Neuron (in vitro differentiated cells): Measurements from ENCODE around the gene CRHBP.
"Not testable (repeated sequence)": the region's sequence is repeated elsewhere in the genome, so short reads cannot be mapped to it uniquely, and the experiment has no call there.

ENCODE experiments used
- H2AFZ ChIP-seq: one replicate; pipeline ENCODE4 v1.6.1; 2013; ENCODE audit warnings: low read depth, mild to moderate bottlenecking, inconsistent platforms, low read length, moderate library complexity
- H3K27me3 ChIP-seq: one replicate; pipeline ENCODE4 v1.6.1; 2013; ENCODE audit warnings: low read length; ENCODE audit not compliant: insufficient read depth
- H3K36me3 ChIP-seq: one replicate; pipeline ENCODE4 v1.6.1; 2013; ENCODE audit warnings: low read length; ENCODE audit not compliant: insufficient read depth
- H3K4me1 ChIP-seq: one replicate; pipeline ENCODE4 v1.6.1; 2013; ENCODE audit warnings: low read length; ENCODE audit not compliant: insufficient read depth
- H3K4me3 ChIP-seq: 2 replicates; pipeline ENCODE4 v1.5.1; 2013; ENCODE audit warnings: mild to moderate bottlenecking, low read length, moderate library complexity
- H3K9me3 ChIP-seq: one replicate; pipeline ENCODE4 v1.6.1; 2013; ENCODE audit warnings: low read length

The CRHBP gene, protein sequence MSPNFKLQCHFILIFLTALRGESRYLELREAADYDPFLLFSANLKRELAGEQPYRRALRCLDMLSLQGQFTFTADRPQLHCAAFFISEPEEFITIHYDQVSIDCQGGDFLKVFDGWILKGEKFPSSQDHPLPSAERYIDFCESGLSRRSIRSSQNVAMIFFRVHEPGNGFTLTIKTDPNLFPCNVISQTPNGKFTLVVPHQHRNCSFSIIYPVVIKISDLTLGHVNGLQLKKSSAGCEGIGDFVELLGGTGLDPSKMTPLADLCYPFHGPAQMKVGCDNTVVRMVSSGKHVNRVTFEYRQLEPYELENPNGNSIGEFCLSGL

DNA sequence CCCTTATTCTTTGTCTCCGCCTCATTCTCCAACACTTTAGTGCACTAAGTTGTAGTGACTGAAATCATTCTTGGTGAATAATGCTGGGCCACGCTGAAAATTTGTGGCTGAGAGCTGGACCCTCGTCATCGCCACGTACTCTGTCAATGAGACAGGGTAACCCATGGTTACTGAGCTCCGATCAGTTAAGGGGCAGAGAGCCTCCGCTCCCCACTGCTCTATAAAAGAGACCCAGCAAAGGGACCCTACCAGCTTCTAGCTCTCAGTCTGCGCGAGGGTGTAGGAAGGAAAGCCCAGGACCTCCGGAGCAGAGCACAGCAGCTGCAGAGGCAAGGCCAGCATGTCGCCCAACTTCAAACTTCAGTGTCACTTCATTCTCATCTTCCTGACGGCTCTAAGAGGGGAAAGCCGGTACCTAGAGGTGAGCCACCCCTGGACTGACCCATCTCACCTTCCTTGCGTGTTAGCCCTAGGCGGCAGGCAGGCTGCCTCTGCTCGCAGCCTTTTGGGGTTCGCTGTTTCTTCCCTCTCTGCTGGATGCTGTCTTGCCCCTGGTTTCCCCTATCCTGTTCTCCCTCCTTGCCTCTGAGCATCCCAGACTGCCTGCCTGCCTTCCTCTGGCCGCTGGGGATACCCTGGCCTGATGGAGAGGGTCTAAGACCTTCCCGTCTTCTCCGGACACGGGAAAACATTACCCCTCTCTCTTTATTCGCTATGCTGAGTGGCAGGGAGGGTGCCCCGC, at the start of gene CRHBP:
Gene CRHBP (plus strand): TSS at position 251 of the 742 bp plus-strand sequence. CDS start 90 bp downstream, at position 341.
- Histone ChIP-seq H2AFZ (peak within 1 kb of the TSS; percentile 75), H3K4me3 (peak within 1 kb of the TSS; percentile 32), H3K9me3 (no peaks in the 10 kb centered on the region), H3K4me1 (peaks cover 5% of the 10 kb centered on the region), H3K27me3 (peaks cover 54% of the 10 kb centered on the region), H3K36me3 (no peaks in the 10 kb centered on the region)

DNA sequence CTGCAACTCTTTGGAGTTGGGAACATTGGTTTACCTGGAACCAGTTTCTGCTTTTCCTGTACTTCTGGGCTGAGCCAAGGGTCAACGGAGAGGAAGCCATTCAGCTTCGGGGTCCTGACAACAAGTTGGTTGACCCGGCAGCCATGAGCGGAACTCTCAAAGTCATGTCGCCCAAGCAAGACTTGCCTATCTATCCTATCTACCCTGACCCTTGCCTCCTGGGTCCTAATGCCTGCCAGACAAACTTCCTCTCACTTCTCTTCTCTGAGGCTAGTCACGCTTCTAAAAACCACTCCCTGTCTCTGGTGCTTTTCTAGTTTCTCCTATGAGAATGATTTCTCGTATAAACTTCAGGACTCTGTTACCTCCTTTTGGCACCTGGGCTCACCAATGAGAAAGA, 44.7 kb upstream of the CRHBP start:
- no peak overlapping the region for H2AFZ ChIP-seq
- H3K36me3 ChIP-seq: no peaks in the 10 kb centered on the region
- no peaks in the 10 kb centered on the region for H3K27me3 ChIP-seq
- no peak overlapping the region for H3K4me3 ChIP-seq
- no peaks in the 10 kb centered on the region for H3K4me1 ChIP-seq
- H3K9me3 ChIP-seq: no peaks in the 10 kb centered on the region

DNA sequence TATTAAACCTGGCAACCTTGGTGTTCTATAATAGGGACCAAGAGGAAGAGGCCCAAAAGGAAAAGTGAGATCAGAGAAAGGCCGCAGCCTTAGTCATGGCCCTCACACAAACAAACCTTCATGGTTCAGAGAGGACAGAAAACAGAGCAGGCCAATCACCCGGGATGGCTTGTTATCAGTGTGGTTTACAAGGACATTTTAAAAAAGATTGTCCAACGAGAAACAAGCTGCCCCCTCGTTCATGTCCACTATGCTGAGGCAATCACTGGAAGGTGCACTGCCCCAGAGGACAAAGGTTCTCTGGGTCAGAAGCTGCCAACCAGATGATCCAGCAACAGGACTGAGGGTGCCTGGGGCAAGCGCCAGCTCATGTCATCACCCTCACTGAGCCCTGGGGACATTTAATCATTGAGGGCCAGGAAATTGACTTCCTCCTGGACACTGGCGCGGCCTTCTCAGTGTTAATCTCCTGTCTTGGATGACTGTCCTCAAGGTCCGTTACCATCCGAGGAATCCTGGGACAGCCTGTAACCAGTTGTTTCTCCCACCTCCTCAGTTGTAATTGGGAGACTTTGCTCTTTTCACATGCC, 42.4 kb upstream of the CRHBP start:
- H2AFZ ChIP-seq, H3K36me3 ChIP-seq, H3K9me3 ChIP-seq, H3K27me3 ChIP-seq, H3K4me3 ChIP-seq, H3K4me1 ChIP-seq: not testable (repeated sequence)

DNA sequence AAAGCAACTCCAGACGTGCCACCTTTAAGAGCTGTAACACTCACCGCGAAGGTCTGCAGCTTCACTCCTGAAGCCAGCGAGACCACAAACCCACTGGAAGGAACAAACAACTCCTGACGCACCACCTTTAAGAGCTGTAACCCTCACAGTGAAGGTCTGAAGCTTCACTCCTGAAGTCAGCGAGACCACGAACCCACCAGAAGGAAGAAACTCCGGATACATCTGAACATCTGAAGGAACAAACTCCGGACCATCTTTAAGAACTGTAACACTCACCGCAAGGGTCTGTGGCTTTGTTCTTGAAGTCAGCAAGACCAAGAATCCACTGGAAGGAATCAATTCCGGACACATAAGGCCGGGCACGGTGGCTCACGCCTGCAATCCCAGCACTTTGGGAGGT, 38.2 kb upstream of the CRHBP start:
- not testable (repeated sequence) for H2AFZ ChIP-seq, H3K4me3 ChIP-seq, H3K27me3 ChIP-seq, H3K36me3 ChIP-seq, H3K9me3 ChIP-seq, H3K4me1 ChIP-seq

DNA sequence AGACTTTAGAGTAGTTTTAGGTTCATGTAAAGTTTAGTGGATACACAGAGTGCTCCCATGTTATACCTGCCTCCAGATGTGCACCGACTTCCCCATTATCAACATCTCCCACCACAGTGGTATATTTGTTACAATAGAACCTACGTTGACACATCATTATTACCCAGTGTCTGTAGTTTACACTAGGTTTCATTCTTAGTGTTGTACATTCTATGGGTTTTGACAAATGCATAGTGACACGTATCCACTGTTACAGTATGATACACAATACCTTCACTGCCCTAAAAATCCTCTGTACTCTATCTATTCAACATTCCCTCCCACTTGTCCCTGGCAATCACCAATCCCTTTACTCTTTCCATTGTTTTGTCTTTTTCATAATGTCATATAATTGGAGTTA, 34.3 kb upstream of the CRHBP start:
- no peaks in the 10 kb centered on the region for H3K36me3 ChIP-seq
- no peak overlapping the region for H3K4me3 ChIP-seq
- H3K4me1 ChIP-seq: no peaks in the 10 kb centered on the region
- no peak overlapping the region for H2AFZ ChIP-seq
- H3K27me3 ChIP-seq: peaks cover 2% of the 10 kb centered on the region
- H3K9me3 ChIP-seq: no peaks in the 10 kb centered on the region

DNA sequence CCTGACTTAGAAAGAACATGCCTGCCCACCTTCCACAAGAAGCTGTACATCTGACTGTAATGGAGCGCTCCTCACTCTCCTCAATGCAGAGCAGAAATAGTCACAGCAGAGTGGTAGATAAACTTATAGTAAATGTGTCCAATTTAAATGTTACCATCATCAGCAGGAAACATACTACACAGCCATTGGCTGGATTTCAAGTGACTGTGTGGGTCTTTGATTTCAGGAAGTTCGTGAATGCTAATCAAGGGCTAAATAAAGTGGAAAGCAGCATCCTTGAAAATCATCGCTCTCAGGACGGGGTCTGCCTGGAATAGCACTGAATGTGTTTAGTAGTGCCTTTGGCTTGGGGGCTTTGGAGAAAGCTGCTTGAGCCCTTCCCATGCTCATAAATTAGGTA, 32.4 kb upstream of the CRHBP start:
- H3K4me3 ChIP-seq: no peak overlapping the region
- no peaks in the 10 kb centered on the region for H3K9me3 ChIP-seq
- H3K36me3 ChIP-seq: no peaks in the 10 kb centered on the region

DNA sequence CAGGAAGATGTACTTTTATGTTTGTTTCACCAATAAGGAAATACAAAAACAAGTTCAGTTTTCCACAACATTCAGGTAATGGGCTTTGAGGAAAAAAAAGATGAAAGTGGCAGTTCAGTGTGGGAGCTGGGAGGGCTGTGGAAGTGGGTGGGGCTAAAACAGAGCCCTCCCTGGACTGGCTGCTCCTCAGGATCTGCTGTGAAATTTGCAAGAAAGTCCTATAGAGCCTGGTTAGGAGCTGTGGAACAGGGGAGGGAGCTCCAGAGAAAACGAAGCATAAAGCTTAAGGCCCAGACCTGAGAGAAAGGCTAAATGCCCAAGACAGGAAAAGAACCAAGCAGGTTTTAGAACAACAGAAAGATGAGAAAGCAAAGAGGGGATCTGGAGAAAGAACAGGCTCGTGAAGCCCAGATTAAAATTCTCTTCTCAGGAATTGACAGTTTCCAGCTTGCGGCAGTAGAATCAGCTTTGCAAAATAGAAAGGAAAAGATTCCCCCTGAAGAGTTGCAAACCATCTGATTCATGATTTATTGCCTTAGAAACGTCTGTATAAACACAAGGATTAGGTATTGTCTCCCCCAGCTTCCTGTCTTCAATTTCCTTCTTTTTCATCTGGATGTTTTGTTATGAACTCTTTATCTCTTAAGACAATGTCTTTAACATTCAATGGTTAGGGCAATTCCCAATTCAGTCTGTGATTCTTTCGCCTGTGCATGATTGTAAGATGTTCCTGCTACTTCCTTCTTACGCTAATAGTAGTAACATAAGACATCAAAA, 26.3 kb upstream of the CRHBP start:
- Histone ChIP-seq H3K9me3 (no peaks in the 10 kb centered on the region), H3K4me3 (no peak overlapping the region), H3K27me3 (no peaks in the 10 kb centered on the region), H2AFZ (no peak overlapping the region), H3K36me3 (no peaks in the 10 kb centered on the region), H3K4me1 (no peaks in the 10 kb centered on the region)

More for the DNA sequence above, 32.4 kb upstream of the CRHBP start:
- H3K27me3 ChIP-seq: peaks cover 2% of the 10 kb centered on the region
- no peak overlapping the region for H2AFZ ChIP-seq
- no peaks in the 10 kb centered on the region for H3K4me1 ChIP-seq

DNA sequence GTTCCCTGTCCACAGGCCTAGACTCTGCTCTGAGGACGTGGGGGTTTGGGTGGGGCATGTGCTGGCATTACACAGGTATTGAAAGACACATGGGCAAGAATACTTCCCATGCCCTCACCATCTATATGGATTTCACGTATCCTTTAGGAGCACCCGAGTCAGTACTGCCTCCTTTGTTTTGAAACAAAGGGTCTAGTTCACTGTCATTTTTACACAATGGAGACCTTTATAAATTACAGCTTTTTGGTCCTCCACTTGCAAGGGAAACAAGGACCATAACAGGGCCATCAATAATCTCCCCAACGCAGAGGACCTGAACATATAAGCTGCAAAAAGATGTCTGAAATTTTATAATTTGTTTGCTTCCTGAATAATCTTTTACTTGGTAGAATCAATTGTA, 24.9 kb upstream of the CRHBP start:
- H3K36me3 ChIP-seq: no peaks in the 10 kb centered on the region

DNA sequence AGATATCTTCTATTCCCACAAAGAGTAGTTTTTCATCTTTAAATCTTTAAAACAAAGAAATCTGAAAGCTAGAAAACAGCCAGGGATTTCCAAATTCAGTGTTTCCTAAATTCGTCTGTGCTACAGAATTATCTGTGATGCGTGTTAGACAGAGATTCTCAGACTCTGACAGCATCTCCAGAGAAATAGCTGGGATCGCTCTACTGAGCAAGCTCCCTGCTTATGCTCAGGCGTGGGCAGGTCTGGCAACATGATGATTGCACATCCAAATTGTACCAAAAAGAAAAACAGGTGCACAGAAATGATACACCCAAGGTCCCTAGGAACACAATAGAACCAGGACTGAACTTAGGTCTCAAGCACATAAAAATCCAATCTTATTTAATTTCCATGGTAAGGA, 22.8 kb upstream of the CRHBP start:
- no peaks in the 10 kb centered on the region for H3K9me3 ChIP-seq
- no peak overlapping the region for H3K4me3 ChIP-seq
- no peak overlapping the region for H2AFZ ChIP-seq
- no peaks in the 10 kb centered on the region for H3K36me3 ChIP-seq
- no peaks in the 10 kb centered on the region for H3K4me1 ChIP-seq
- no peaks in the 10 kb centered on the region for H3K27me3 ChIP-seq

More for the DNA sequence above, 24.9 kb upstream of the CRHBP start:
- H3K4me3 ChIP-seq: no peak overlapping the region
- no peaks in the 10 kb centered on the region for H3K4me1 ChIP-seq
- H3K9me3 ChIP-seq: no peaks in the 10 kb centered on the region
- H3K27me3 ChIP-seq: no peaks in the 10 kb centered on the region
- no peak overlapping the region for H2AFZ ChIP-seq

DNA sequence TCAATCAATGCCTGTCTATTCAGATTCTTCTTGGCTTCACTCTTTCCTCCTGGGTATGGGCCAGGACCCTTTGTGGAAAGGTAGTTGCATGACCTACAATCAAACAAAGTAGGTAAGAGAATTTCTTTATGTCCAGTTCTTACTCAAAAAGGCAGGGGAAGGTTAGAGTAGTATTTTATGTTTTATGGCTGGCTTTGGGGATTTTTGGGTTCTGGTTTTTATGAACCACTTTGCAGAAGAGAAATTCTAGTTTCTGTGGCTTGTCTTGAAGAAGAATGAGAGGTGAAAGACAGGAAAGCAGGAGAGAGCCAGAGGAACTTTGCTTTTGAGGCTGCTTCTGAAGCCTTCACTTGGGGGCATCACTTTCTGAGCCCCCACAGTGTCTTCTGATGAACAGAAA, 14.7 kb upstream of the CRHBP start:
- no peaks in the 10 kb centered on the region for H3K4me1 ChIP-seq
- peaks cover 2% of the 10 kb centered on the region for H3K27me3 ChIP-seq
- H2AFZ ChIP-seq: no peak overlapping the region
- no peaks in the 10 kb centered on the region for H3K9me3 ChIP-seq
- H3K4me3 ChIP-seq: no peak overlapping the region
- H3K36me3 ChIP-seq: no peaks in the 10 kb centered on the region

DNA sequence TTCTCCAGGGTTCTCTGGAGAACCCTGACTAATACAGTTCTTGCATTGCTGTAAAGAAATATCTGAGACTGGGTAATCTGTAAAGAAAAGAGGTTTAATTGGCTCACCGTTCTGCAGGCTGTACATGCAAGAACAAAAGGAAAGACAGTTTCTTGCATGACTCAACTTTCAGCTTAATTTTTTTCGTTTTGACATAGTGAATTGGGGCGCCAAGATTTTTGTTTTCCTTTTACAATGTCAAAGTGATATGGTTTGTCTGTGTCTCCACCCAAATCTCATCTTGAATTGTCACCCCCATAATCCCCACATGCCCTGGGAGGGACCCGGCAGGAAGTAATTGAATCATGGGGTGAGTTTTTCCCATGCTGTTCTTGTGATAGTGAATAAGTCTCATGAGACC, 11.8 kb upstream of the CRHBP start:
- Histone ChIP-seq H3K4me1 (no peaks in the 10 kb centered on the region), H3K36me3 (no peaks in the 10 kb centered on the region), H3K9me3 (no peaks in the 10 kb centered on the region), H3K27me3 (peaks cover 2% of the 10 kb centered on the region), H3K4me3 (no peak overlapping the region), H2AFZ (no peak overlapping the region)

DNA sequence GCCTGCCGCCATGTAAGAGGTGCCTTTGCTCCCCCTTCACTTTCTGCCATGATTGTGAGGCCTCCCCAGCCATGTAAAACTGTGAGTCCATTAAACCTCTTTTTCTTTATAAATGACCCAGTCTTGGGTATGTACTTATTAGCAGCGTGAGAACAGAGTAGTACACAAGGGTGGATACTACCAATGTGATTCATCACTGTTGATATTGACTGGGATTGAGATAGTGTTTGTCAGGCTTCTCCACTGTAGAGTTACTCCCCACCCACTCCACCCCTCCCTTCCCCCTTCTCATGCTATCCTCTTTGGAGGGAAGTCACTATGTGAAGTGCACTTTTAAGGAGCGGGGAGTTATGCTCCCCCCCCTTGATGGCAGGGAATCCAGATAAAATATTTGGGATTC, 11.4 kb upstream of the CRHBP start:
- no peak overlapping the region for H3K4me3 ChIP-seq
- no peaks in the 10 kb centered on the region for H3K36me3 ChIP-seq
- H3K27me3 ChIP-seq: peaks cover 2% of the 10 kb centered on the region
- H3K9me3 ChIP-seq: no peaks in the 10 kb centered on the region
- H2AFZ ChIP-seq: no peak overlapping the region
- H3K4me1 ChIP-seq: no peaks in the 10 kb centered on the region

DNA sequence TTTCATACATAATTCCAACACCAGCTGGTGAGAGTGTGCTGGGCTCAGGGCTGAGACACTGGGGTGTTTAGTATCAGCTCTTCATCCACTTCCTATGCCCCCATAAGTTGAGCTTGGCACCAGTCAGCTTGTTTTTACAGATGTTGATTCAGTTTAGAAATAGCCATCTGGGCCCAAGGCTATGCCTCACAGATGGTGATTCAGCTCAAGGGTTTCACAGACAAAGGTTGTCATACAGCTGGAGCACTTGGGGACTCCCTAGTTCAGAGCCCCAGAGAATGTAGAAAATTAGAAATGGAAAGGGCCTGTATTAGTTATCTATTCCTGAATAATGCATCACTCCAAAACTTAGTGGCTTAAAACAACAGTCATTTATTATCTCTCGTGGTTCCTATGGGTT, 10.3 kb upstream of the CRHBP start:
- Histone ChIP-seq H3K36me3 (no peaks in the 10 kb centered on the region), H3K9me3 (no peaks in the 10 kb centered on the region), H3K27me3 (no peaks in the 10 kb centered on the region), H3K4me1 (no peaks in the 10 kb centered on the region), H3K4me3 (no peak overlapping the region), H2AFZ (no peak overlapping the region)
